Measurements from ENCODE around the gene TRIAP1.
A peak's percentile ranks its signal among the peaks of the same experiment; 100 is the strongest.
"Not testable (repeated sequence)": the region's sequence is repeated elsewhere in the genome, so short reads cannot be mapped to it uniquely, and the experiment has no call there.

Gene TRIAP1

DNA sequence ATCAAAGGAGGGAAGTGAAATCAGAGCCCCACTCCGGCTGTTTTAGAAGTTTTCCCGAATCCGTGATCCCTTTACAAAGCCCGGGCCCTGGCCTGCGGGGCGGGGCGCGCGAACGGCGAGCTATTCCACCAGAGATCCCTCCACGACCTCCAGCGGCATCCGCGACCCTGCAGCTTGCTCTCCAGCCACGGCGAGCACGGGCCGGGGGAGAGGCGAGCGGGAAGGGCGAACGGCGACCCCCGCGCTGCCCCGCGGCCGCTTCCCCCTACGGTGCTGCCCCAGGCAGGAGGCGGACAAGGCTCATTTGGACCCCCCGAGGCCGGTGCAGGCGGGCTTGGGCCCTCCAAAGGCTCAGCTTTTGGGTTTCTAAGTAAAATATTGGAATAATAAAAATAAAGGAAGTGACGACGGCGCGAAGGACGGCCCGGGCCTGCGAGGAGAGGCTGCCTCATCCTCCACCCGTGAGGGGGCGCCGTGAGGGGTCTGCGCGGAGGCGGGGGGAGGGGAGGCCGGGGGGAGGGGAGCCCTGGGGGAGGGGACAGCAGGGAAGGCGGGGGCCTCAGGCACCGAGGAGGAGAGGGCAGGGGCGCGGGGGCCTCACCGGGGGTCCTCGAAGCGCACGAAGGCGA is 22.8 kb upstream of the TRIAP1 start:
- DNase-seq (ENCODE audit: low spot score), result peak; percentile 64

DNA sequence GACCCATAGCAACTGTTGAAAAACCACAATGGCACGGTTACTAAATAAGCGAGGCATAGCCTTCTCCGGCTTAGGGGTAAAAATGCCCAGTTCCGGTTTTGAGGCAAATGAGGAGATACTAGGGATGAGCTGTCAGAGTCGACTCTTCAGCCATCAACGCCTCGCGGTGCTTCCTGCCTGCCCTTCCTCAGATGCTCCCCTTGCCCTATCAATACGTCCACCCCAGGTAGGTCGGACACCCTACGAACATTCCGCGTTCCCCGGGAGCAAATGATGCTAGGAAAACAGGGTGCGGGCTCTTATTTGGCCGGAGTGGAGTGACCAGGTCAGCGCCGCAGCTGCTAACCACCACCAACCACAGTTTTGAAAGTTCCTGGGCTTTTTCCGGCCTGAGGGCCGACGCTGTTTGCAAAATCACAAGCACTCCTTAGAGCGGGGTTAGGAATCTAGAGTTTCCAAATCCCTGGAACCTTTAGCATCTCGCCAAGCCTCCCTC is 22.2 kb upstream of the TRIAP1 start:
- peak; percentile 56 for DNase-seq (ENCODE audit: low spot score)

DNA sequence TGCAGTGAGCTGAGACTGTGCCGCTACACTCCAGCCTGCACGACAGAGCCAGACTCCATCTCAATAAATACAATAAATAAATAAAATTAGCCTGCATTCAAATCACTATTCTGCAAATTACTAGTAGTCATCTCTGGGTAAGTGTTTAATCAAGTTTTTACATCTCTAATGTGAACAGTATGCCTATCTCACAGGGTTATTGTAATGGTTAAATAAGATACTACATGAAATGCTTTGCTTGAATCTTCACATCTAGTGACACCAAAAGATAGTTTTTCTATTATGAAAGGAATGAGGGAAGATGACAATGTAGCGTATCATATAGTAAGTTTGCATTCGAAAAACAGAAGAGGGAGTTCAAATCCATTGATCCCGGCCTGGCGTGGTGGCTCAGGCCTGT is 21.3 kb upstream of the TRIAP1 start:
- no peak for DNase-seq (ENCODE audit: low spot score)

DNA sequence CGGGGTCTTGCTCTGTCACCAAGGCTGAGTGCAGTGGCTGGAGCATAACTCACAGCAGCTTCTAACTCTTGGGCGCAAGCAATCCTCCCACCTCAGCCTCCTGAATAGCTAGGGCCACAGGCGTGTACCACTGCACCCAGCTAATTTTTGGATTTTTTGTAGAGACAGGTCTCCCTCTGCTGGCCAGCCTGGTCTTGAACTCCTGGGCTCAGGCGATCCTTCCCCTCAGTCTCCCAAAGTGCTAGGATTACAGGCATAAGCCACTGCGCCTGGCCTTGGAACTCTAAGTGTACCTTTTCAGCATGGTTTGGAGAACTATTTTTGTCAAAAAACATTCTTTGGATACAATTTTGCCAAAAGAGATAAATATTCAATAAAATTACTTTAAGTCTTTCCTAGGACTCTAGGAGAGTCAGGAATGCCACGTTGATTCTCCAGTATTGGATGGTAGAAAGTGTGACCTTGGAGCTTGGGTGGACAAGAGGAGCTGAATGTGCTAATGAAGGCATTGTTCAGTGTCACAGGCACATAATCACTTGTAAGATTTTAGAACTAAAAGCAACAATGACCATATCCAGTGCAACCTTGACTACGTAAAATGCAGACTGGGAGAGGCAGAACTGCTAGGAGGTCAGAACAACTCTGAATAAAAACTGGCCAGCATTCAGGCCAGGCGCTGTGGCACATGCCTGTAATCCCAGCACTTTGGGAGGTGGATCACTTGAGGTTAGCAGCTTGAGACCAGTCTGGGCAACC is 20.6 kb upstream of the TRIAP1 start:
- DNase-seq (ENCODE audit: low spot score), result peak; percentile 15

DNA sequence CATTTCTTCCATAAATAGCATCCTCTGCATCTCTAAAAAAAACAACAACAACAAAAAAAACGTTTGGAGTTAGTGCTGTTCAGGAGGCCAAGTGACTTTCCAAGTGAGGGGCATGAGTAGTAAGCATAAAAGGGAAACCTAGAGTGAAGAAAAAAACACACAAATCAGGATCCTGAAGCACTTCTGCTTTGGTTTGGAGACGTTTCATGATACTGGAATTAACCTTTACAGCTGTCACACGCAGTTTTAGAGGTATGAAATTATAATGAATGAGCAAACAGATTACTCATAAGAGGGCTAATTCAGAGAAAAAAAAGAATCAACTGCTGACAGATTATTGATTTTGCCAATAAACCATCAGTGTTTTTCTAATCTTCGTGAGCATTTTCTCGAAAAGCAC is 19.6 kb upstream of the TRIAP1 start:
- DNase-seq (ENCODE audit: low spot score), result no peak

DNA sequence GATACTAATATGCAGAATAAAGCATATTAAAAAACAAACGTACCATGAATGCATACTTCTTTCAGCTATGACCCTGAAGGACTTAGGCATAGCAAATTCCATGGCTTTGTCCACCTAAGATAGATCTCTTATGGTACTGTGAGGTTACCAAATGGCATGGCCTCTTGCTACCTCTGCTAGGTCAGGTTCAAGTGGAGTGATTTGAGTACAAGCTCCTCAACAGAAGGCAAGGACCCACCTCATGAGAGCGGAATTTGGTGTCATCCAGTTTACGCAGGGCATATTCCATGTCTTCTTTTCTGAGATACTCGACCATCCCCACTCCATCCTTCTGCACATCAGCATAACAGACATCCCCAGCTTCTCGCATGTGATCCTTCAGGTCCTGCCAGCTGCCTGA is 17.5 kb upstream of the TRIAP1 start:
- no peak for DNase-seq (ENCODE audit: low spot score)

DNA sequence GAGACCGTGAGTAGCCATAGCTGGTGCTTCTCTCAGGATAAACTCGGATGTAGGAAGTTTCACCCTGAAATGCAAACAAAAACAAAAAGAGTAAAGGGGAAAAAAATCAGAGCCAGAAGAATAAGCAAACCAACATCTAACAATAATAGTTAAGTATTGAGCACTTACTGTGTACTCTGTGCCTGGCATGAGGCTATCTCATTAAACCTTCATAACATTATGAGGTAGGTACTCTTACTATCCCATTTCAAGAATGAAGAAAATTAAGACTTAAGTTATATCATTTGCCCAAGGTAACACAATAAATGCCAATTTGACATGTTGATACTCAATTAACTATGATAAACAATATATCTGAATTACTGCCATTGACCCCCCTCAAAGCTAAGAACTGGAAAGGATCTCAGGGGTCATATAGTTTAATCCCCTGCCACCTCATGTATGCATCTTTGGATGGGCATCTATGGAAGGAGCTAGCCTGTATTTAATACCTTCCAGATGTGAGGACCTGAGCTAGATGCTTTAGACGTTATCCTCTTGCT is 16.0 kb upstream of the TRIAP1 start:
- DNase-seq (ENCODE audit: low spot score), result no peak

DNA sequence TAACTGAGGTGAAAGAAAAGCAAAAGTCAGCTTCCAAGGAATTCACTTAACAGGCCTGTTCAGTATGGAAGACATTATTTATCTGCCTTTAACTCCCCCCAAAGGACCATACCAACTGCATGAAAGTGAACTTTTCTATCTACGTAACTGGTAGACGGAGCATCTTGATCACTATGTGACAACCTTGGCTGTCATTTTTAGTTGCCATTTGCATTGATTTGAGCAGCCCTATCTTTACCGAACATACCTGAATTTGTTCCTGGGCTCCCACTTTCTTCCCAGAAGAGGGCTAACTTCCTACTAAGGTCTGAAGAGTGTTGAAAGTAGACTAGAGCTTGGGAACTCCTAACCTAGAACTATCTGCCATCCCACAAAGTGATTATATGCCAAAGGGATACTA is 14.0 kb upstream of the TRIAP1 start:
- DNase-seq (ENCODE audit: low spot score), result no peak

DNA sequence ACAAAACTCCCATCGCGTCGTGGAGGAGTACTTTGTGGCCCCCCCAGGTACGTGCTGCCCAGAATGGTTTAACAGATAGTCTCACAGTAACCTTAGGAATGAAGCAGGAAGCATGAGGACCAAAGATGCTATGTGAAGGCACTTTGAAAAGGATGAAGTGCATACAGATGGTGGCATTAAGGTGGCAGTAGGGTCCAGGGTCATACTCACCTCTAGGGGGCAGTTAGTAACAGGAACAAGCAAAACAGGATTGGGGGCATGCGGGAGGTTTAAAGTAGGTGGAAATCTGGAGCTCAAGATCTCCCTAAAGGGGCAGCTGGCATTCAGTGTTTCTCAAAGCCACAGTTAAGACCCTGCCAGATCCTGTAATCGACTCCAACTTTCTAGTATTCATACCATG is 10.9 kb upstream of the TRIAP1 start:
- peak; percentile 14 for DNase-seq (ENCODE audit: low spot score)

DNA sequence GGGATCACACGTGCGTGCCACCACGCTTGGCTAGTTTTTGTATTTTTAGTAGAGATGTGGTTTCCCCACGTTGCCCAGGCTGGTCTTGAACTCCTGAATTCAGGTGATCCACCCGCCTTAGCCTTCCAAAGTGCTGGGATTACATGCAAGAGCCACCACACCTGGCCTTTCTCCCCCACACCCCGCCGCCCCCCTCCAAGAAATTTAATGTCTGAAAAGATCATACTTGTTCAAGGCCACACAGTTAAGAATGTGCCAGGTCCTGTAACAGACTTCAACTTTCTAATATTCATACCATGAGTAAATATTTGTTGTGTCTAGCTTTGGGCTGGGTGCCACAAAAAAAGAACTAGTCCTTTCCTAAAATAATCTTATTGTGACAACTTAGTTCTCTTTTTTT is 9.1 kb upstream of the TRIAP1 start:
- no peak for DNase-seq (ENCODE audit: low spot score)

DNA sequence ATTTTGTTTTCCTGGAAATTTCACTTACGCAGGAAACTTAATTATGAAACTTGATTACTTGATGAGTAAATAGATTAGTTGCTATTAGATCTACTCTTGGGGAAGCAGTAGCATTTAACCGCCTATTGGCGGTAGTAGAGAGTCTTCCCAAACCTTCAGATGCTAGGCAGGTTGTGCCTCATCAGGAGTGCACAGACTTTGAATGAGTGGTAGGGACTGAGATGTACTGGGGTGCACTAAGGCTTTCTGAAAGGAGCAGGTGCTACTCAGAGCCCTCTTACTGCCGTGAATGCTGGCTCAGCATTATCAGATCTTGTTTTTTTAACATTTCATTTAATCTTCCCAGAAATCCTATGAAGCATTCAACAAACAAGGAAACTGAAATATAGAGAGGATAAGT is 7.8 kb upstream of the TRIAP1 start:
- peak; percentile 42 for DNase-seq (ENCODE audit: low spot score)

DNA sequence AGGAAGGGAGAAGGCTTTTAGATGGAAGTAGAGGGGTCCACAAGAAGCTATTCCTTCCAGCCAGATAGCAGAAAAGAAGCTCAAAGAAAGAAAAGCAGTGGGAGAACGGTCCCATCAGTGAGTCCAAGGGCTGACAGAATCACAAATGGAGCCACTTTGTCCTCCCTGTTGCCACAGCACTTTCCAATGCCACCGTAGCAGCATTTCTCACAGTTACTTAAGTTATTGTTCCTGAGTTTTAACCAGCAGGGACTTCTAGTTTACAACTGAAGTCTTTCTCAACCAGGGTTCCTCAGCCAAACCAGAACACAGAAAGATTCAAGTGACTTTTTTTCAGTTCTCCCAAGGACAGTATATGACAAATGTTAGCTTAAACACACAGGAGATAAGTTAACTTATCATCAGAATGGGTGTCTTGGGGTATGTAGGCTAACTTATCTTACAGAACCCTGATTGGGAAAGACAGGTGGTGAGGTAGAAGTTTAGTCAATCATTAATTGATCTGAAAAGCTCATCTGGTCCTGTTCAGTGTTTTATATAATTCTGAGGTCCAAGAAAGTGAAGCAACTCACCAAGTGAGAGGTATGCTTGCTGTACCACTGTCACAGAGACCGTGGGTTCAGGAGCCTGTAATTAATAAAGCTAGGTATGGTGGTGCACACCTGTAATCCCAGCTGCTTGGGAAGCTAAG is 7.0 kb upstream of the TRIAP1 start:
- DNase-seq (ENCODE audit: low spot score), result no peak

DNA sequence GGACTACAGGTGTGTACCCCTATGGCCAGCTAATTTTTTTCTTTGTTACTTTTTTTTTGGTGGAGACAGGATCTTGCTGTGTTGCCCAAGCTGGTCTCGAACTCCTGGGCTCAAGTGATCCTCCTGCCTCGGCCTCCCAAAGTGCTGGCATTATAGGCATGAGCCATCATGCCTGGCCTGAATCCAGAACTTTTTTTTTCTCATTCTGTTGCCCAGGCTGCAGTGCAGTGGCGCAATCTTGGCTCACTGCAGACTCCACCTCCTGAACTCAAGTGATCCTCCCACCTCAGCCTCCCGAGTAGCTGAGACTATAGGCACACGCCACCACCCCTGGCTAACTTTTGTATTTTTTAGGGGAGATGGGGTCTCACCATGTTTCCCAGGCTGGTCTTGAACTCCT is 6.3 kb upstream of the TRIAP1 start:
- DNase-seq (ENCODE audit: low spot score), result not testable (repeated sequence)

DNA sequence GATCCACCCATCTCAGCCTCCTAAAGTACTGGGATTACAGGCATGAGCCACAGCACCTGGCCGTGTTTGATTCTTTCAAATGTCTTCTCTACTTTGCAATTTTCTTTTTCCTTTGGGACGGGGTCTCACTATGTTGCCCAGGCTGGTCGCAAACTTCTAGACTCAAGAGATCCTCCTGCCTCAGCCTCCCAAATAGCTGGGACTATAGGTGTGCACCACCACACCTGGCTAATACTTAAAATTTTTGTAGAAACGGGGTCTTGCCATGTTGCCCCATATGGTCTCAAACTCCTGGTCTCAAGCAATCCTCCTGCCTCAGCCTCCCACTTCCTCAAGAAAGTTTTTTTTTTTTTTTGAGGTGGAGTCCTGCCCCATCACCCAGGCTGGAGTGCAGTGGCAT is 1.8 kb upstream of the TRIAP1 start:
- no peak for DNase-seq (ENCODE audit: low spot score)

DNA sequence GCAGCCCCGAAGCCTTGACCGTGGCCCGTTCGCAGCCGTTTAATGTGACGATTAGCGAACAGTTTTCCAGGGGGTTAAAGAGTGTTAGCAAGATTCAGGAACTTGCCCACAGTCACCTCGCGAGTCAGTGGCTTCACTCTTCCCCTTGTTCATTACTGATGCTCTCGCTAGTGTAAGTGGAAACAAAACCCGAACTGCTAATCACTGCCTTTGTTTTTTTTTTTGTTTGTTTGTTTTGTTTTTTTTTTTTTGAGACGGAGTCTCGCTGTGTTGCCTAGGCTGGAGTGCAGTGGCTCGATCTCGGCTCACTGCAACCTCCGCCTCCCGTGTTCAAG is 627 bp upstream of the TRIAP1 start:
- DNase-seq (ENCODE audit: low spot score), result not testable (repeated sequence)

DNA sequence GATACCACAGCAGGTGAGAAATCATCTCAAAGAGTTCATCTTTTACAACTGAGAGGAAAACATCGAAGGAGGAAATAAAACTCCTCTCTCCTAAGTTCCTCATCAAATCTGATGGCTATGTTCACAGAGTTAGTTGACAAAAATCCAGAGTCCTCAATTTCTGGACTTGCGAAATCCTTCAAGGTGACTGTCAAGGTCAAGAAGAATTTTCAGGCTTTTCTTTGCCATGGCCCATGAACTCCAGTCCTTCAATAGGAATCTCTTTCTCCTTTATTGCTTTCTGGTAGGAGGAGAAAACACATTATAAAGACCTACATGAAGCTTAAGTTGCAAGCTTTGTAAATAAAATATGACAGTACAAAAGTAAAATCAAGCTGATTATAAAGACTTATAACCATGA is 1.5 kb downstream of the TRIAP1 start:
- no peak for DNase-seq (ENCODE audit: low spot score)

DNA sequence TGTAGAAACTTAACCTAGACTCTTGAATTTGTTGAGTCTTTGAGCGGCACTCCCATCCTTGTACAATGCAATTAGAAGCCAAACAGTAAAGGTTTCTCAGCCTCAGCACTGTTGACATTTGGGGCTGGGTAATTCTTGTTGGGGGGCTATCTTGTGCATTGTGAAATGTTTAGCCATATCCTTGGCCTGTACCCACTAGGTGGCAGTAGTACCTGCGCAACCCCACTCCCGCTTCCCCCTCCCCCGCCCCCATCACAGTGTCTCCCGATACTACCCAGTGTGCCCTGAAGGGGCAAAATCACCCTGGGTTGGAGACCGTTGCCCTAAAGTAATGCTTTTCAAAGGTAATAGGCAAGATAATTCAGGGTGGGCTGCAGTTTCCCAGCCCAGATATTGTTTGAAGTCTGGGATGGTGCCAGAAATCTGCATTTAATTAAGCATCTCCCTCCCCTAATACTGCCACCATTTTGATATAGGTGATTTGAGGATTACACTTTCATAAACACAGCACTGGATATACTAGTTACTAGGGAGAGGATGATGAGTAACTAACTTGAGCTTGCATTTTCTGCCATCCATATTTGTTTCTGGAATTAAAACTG is 6.4 kb downstream of the TRIAP1 start:
- peak; percentile 70 for DNase-seq (ENCODE audit: low spot score)

DNA sequence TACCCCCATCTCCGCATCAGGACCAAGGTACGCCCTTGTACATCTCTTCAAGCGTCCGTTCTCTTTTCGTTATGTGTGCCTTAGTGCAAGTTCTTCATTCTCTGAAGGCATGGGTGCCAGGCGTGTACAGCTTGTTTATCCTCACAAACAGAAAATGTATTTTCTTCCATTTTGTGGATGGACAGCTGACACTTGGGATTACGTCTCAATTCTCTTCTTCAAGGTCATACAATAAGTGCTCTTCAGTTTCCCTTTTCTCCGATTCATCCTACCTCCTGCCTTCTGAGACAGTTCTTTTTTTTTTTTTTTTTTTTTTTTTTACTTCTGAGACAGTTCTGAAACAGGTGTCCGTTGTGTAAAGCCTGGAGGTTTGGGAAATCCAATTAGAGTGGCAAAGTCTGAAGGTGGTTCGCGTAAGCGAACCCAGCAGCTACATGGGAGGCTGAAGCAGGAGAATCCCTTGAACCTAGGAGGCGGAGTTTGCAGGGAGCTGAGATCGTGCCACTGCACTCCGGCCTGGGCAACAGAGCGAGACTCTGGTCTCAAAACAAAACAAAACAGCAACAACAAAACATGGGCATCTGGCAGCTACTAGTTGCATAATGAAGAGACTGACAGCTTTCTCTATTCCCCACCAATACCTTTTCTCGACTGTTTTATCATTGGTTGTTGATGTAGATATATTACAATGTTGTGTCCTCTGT is 7.5 kb downstream of the TRIAP1 start:
- no peak for DNase-seq (ENCODE audit: low spot score)

DNA sequence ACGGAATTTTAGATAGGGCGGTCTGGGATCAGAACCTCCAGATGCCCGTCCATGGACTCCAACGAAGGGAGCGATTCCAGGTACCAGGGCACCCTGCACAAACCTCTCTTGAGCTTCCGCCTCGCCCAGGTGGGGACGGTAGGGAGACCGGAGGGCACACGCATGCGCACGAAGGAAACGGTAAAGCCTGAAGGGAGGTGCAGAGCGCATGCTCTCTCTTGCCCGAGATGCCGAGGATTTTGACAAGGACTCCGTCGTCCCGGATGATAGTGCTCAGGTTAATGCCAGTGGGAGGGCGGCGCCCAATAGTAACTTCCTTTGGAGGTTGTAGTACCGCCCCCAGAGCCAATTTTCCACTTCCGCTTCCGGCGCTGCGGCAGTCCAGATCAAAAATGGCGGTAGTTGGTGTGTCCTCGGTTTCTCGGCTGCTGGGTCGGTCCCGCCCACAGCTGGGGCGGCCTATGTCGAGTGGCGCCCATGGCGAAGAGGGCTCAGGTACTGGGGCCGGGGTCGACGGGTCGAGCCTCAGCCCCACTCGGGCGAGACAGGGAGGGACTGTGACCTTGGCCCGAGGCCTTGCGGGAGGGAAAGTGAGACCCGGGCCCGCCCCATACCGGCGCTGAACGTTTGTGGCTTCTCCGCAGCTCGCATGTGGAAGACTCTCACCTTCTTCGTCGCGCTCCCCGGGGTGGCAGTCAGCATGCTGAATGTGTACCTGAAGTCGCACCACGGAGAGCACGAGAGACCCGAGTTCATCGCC is 8.3 kb downstream of the TRIAP1 start, which contains the start of gene COX6A1:
Gene COX6A1 (plus strand): TSS at position 379 of the 760 bp plus-strand sequence. CDS start 14 bp downstream, at position 393.
- peak; percentile 96 for DNase-seq (ENCODE audit: low spot score)

DNA sequence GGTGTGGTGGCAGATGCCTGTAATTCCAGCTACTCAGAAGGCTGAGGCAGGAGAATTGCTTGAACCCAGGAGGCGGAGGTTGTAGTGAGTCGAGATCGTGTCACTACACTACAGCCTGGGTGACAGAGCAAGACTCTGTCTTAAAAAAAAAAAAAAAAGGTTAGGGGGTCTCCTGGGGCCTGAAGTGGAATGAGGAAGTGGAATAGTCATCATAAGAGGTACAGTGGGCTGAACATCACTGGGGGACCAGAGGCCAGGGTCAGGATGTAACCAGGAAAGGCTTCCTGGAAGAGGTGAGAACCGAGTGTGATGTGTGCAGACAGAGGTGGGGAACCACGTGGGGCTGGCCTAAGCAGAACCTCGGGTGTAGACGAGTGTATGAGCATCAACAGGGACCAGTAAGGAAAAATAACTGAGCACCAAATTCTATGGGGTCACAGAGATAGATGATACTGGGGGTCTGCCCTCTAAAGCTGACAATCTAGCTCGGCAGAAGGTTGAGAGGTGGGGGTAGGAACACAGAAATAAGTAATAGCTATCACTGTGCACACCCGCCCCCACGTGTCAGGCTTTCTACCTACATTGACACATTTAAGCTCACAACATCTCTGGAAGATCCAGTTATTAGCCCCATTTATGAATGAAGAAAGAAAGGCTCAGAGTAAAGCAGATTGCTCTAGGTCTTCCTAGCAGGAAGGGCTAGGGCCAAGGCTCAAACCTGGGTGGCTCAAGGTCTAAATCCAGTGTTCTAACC is 13.2 kb downstream of the TRIAP1 start:
- no peak for DNase-seq (ENCODE audit: low spot score)

All from GM03348 (cell line).